ENCODE results near the gene EMP3.
A peak's percentile ranks its signal among the peaks of the same experiment; 100 is the strongest.

The EMP3 gene

DNA sequence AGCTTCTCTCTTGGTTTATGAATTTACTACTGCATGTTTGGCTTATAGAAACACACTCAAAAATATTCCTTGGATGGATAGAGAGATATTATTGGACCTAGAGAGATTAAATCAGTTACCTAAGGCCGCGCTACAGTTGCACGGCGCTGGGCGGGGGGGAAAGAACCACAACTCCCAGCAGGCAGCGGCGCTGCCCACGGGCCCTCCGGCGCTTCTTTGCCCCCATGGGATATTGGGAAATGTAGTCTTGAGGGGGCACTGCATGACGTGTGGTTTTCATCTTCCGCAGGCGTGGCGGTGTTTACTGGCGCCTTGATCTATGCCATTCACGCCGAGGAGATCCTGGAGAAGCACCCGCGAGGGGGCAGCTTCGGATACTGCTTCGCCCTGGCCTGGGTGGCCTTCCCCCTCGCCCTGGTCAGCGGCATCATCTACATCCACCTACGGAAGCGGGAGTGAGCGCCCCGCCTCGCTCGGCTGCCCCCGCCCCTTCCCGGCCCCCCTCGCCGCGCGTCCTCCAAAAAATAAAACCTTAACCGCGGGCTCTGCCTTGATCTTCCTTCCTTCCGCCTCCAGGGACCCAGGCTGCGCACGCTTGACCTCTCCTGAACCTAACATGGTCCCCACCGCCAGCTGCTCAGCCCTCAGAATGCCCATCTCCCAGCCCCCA lies 4.8 kb downstream of the EMP3 start:
- Histone ChIP-seq H3K27ac (peak overlapping the region; percentile 95), H3K4me1 (peaks cover 76% of the 10 kb centered on the region), H3K4me2 (peak overlapping the region; percentile 99), H4K20me1 (no peaks in the 10 kb centered on the region), H3K9me3 (peaks cover 18% of the 10 kb centered on the region; the same call in 1 of the 2 replicates), H3K4me3 (peak overlapping the region; percentile 64), H3K36me3 (peaks cover 19% of the 10 kb centered on the region), H3K27me3 (no peaks in the 10 kb centered on the region), H3K9ac (peak overlapping the region; percentile 72)
- TF ChIP-seq Cebpa-rat (IDR thresholded peaks at IDR 0.05): no peak

DNA sequence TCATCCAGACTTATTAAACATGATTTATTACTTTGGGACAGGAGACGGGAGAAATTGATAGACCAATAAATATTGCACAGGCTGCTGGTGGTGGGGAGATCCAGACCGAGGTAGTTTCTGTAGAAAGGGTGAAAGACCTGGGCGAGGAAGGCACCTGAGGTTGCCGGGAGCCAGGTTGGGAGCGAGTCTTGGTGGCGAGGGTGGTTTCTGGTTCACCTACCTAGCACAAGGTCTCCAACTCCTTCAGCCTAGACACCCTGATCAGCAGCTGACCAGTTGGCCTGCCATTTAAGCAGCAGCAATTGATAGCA lies 7.0 kb downstream of the EMP3 start:
- peaks cover 12% of the 10 kb centered on the region for H3K36me3 ChIP-seq
- H3K4me2 ChIP-seq: peak overlapping the region; percentile 99
- peak overlapping the region; percentile 72 for H3K9ac ChIP-seq
- peak overlapping the region; percentile 74 for H3K4me3 ChIP-seq
- H3K4me1 ChIP-seq: peaks cover 60% of the 10 kb centered on the region
- peaks cover 12% of the 10 kb centered on the region; the same call in 1 of the 2 replicates for H3K9me3 ChIP-seq
- peak overlapping the region; percentile 95 for H3K27ac ChIP-seq
- H4K20me1 ChIP-seq: no peaks in the 10 kb centered on the region
- TF ChIP-seq Cebpa-rat (IDR thresholded peaks at IDR 0.05): no peak
- no peaks in the 10 kb centered on the region for H3K27me3 ChIP-seq

DNA sequence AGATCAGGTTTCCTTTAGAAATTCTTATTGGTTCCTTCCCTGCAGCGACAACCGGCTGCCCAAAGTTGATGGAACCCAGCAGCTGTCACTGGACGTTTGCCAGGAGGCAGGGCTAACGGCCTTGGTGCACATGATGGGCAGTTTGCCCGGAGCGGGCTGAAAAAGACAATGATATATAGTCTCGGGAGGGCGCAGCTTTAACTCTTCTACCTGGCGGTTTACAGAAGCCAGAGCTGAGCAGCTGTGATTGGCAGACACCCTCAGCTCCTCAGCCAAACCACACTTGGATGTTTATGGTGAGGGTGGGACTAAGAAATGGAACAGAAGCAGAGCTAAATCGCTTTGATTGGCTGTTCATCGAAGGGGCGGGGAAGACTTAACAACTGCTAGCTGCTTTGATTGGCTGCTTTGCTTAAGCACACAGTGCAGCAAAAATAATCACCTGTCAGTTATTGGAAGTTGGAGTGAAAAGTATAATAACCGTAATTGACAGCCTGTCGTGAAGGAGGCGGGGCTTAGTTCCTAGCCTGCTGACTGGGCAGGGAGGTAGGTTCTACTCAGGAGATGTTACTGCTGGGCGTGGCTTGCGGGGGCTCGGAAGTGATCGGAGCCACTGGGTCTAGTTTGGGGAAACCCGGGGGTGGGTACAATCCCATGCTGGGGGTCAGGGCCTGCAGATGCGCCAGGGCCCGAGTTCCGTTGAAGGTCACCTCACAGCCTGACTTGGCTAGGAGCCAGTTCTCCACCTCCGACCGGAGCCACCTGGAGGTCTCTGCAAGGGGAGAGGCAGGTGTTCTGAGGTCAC lies 7.5 kb downstream of the EMP3 start:
- peak overlapping the region; percentile 95 for H3K27ac ChIP-seq
- no peaks in the 10 kb centered on the region for H4K20me1 ChIP-seq
- peaks cover 54% of the 10 kb centered on the region for H3K4me1 ChIP-seq
- peaks cover 7% of the 10 kb centered on the region; the same call in 1 of the 2 replicates for H3K9me3 ChIP-seq
- no peaks in the 10 kb centered on the region for H3K27me3 ChIP-seq
- H3K4me2 ChIP-seq: peak overlapping the region; percentile 99
- peaks cover 6% of the 10 kb centered on the region; the same call in 1 of the 2 replicates for H3K36me3 ChIP-seq
- TF ChIP-seq Cebpa-rat (IDR thresholded peaks at IDR 0.05): no peak
- peak overlapping the region; percentile 85 for H3K9ac ChIP-seq
- peak overlapping the region; percentile 74 for H3K4me3 ChIP-seq

DNA sequence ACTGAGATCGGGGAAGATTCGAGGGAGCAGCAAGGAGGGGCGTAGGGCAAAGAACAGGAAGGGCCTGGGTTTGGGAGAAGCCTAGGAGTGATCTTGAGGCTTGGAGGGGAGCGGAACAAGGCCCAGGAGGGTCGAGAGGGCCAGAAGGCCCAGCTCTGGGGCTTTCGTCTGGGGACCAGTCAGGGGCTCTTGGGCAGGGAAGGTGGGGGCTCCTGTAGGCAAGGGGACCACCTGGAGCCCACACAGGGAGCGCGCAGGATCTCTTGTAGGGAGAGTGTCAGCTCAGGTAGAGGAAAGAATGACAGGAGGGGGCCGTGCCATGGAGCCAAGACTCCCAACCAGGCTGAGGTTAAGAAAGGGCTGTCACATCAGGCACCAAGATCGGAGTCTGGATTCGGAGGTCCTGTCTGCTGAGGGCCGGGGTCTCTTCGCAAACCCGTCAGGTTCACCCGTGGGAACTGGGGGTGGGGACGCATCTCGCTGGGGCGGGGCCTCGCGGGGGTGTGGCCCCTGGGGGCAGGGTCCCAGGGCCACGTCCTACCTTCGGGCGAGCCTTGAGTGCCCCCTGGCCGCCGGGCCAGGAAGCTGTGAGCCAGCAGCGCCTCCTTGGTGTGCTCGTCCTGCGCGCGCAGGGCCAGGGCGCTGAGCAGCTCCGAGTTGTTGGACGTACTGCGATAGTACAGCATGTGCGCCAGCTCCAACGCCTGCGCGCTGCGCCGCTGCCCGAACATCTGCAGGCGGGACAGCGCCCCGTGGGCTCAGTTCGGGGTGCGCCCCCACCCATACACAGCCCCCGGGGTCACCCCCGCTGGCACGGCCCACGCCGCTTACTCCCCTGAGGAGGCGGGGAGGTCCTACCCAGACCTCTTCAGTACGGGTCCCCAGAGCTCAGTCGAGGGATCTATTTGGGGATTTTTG lies 8.4 kb downstream of the EMP3 start:
- Histone ChIP-seq H3K27me3 (no peaks in the 10 kb centered on the region), H3K4me3 (peak overlapping the region; percentile 74), H4K20me1 (no peaks in the 10 kb centered on the region), H3K9me3 (peaks cover 1% of the 10 kb centered on the region; the same call in 1 of the 2 replicates), H3K4me2 (peak overlapping the region; percentile 99), H3K4me1 (peaks cover 45% of the 10 kb centered on the region), H3K9ac (peak overlapping the region; percentile 85), H3K27ac (peak overlapping the region; percentile 90), H3K36me3 (0 out of 2 replicates have a peak, but pooled peaks cover 1% of the 10 kb centered on the region)
- no peak for TF ChIP-seq Cebpa-rat (IDR thresholded peaks at IDR 0.05)

DNA sequence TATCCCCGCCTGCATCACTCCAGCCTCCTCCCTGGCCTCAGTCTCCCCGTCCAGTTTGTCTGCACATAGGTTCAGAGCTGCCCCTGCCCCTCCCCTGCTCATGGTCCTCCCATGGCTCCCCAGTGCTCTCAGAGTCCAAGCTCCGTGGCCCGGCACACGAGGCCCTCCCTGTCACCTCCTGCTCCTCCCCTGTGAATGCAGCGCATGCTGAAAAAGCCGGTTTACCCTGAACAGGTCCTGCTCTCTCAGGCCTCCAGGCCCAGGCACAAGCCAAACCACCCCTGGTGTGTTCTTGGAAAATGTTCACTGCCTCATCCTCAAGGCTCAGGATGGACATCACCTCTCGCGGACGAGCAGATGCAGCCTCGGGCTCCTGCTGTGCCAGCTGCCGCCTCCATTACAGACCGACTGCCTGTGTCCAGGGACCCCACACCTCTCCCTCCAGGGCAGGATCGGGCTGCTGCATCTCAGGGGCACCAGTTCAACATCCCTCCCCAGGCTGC lies 13.0 kb downstream of the EMP3 start:
- Histone ChIP-seq H3K4me3 (no peak overlapping the region), H3K4me1 (peaks cover 19% of the 10 kb centered on the region), H3K27me3 (no peaks in the 10 kb centered on the region), H3K9me3 (no peaks in the 10 kb centered on the region), H4K20me1 (no peaks in the 10 kb centered on the region), H3K4me2 (no peak overlapping the region), H3K36me3 (peaks cover 2% of the 10 kb centered on the region; the same call in 1 of the 2 replicates), H3K27ac (no peak overlapping the region), H3K9ac (no peak overlapping the region)
- no peak for TF ChIP-seq Cebpa-rat (IDR thresholded peaks at IDR 0.05)

DNA sequence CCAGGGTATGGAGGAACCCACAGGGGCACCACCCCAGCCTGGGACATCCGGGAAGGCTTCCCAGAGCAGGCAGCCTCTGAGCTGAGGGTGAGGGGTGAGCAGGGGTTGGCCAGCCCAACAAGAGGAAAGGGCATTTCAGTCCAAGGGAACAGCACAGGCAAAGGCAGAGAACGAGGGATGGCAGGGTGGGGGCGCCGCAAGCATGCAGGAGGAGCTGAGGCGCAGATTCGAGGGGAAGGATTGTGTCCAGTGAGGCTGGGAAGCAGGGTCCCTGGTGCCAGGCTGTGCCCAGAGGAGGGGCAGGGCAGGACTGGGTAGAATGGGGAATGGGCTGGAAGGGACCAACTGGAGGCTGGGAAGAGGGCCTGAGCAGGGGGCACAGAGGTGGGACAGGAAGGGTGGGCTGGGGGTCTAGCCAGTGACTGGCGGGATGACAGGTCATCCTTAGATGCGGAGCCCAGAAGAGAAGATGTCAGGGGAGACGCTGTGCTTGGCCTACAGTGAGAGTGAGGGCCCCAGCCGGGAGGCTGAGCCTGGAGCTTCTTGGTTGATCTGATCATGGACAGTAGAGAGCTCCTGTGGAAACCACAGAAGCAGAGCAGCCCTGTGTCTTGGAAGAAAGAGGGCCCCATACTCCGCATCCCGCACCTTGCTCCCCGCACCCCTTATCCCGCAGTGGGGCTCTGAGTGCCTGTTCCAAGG lies 13.6 kb downstream of the EMP3 start:
- no peak overlapping the region for H3K9ac ChIP-seq

DNA sequence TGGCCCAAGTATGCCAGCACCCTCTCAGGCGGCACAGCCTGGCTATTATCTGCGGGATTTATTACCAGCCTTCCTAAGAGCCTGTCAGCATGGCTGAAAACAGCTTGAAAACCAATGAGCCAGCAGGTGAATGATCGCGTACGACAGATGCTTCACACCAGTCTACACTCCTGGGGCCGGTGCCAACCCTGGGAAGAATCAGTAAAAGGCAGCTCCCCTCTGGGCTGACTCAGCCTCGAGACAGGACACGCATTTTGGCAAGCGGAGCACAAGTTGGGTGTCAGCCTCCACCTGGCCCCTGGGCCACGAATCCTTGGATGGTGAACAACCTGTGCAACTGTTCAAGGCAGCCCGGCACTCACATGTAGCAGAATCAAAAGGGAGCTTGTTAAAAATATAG lies 15.6 kb downstream of the EMP3 start:
- peaks cover 6% of the 10 kb centered on the region; the same call in 1 of the 2 replicates for H3K4me1 ChIP-seq
- H4K20me1 ChIP-seq: no peaks in the 10 kb centered on the region
- H3K27me3 ChIP-seq: no peaks in the 10 kb centered on the region
- no peak overlapping the region for H3K4me2 ChIP-seq
- 0 out of 2 replicates have a peak overlapping the region, but pooled peaks have one; percentile 41 for H3K9ac ChIP-seq
- H3K9me3 ChIP-seq: no peaks in the 10 kb centered on the region
- no peak overlapping the region for H3K4me3 ChIP-seq
- H3K36me3 ChIP-seq: peaks cover 3% of the 10 kb centered on the region; the same call in 1 of the 2 replicates
- peak overlapping the region; percentile 5; the same call in 1 of the 2 replicates for H3K27ac ChIP-seq
- no peak for TF ChIP-seq Cebpa-rat (IDR thresholded peaks at IDR 0.05)

More for the DNA sequence above, 13.6 kb downstream of the EMP3 start:
- H3K36me3 ChIP-seq: peaks cover 3% of the 10 kb centered on the region; the same call in 1 of the 2 replicates
- H3K4me1 ChIP-seq: peaks cover 15% of the 10 kb centered on the region
- no peak overlapping the region for H3K4me3 ChIP-seq
- no peak overlapping the region for H3K27ac ChIP-seq
- no peak for TF ChIP-seq Cebpa-rat (IDR thresholded peaks at IDR 0.05)
- H3K9me3 ChIP-seq: no peaks in the 10 kb centered on the region
- no peak overlapping the region for H3K4me2 ChIP-seq
- no peaks in the 10 kb centered on the region for H3K27me3 ChIP-seq
- no peaks in the 10 kb centered on the region for H4K20me1 ChIP-seq

DNA sequence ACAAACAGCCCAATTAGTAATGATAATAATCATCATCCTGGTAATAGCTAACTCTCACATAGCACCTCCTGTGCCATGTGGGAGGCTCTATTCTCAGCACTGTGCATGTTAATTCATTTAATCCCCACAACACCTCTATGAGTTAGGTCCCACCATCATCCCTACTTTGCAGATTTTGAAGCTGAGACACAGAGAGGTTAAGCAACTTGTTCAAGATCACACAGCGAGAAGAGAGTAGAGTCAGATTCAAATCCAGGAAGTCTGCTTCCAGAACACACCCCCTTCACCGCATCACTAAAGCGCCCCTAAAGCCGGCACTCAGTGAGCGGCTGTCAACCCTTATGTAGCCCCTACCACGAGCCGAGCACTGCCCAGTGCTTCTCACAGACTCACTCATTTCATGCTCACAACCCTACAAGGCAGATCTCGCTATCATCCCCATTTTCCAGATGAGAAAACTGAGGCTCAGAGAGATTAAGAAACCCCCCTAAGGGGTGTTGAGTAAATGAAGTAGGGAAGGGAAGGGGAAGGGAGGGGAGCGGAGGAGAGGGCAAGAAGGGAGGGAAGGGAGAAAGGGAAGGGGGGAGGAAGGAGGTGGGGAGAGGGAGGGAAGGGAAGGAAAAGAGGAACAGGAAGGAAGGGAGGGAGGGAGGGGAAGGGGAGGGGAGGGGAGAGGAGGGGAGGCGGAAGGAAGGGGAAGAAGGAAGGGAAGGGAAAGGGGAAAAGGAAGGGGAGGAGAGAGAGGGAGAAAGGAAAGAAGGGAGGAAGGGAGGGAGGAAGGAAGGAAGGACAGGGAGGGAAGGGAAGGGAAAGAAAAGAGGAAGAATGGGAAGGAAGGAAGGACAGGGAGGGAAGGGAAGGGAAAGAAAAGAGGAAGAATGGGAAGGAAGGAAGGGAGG lies 16.4 kb downstream of the EMP3 start:
- Histone ChIP-seq H3K27ac (no peak overlapping the region), H3K4me2 (no peak overlapping the region), H3K27me3 (no peaks in the 10 kb centered on the region), H3K36me3 (peaks cover 3% of the 10 kb centered on the region; the same call in 1 of the 2 replicates), H3K9me3 (no peaks in the 10 kb centered on the region), H3K4me1 (peaks cover 6% of the 10 kb centered on the region; the same call in 1 of the 2 replicates), H3K9ac (no peak overlapping the region), H3K4me3 (no peak overlapping the region), H4K20me1 (no peaks in the 10 kb centered on the region)
- no peak for TF ChIP-seq Cebpa-rat (IDR thresholded peaks at IDR 0.05)
